ENCODE data around the gene TEX29.

- no peak for TF ChIP-seq CTCF (IDR thresholded peaks at IDR 0.05)
- TF ChIP-seq POLR2AphosphoS5 (IDR thresholded peaks at IDR 0.05; ENCODE audit: low read depth, low read length): no peak
- TF ChIP-seq SIN3A (IDR thresholded peaks at IDR 0.05; ENCODE audit: borderline replicate concordance, insufficient read depth, low read depth, low read length): no peak
- TF ChIP-seq, protein P1, sequence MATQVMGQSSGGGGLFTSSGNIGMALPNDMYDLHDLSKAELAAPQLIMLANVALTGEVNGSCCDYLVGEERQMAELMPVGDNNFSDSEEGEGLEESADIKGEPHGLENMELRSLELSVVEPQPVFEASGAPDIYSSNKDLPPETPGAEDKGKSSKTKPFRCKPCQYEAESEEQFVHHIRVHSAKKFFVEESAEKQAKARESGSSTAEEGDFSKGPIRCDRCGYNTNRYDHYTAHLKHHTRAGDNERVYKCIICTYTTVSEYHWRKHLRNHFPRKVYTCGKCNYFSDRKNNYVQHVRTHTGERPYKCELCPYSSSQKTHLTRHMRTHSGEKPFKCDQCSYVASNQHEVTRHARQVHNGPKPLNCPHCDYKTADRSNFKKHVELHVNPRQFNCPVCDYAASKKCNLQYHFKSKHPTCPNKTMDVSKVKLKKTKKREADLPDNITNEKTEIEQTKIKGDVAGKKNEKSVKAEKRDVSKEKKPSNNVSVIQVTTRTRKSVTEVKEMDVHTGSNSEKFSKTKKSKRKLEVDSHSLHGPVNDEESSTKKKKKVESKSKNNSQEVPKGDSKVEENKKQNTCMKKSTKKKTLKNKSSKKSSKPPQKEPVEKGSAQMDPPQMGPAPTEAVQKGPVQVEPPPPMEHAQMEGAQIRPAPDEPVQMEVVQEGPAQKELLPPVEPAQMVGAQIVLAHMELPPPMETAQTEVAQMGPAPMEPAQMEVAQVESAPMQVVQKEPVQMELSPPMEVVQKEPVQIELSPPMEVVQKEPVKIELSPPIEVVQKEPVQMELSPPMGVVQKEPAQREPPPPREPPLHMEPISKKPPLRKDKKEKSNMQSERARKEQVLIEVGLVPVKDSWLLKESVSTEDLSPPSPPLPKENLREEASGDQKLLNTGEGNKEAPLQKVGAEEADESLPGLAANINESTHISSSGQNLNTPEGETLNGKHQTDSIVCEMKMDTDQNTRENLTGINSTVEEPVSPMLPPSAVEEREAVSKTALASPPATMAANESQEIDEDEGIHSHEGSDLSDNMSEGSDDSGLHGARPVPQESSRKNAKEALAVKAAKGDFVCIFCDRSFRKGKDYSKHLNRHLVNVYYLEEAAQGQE (IDR thresholded peaks at IDR 0.05; ENCODE audit: insufficient read depth in 1 of 2, low read depth in 2 of 2, low read length in 1 of 2): no peak
Observed at GRCh38 chr13:111361873-111362648, 41.6 kb downstream of the TEX29 start.
